CD4-positive, alpha-beta T cell (primary cell): ENCODE data around the gene ZNF177. TPM values are rescaled to one million over a fixed set of nuclear protein-coding genes. Genes with fewer than 3 reads are reported as not detected.

Experiments used
- ATAC-seq: fragments of 200-7000 bp; cut with Tn5 transposase; one replicate; pipeline ENCODE4 v1.10.0; 2022; ENCODE audit warnings: mild to moderate bottlenecking; ENCODE audit not compliant: poor library complexity
- CTCF ChIA-PET: fragments of 350-600 bp; sonication (Branson Sonifier 250); formaldehyde crosslinking; loops from one replicate; lab custom pipeline; 2021; ENCODE audit warnings: antibody characterized with exemption, inconsistent platforms; lab: Charles Lee
- POLR2A ChIA-PET: fragments of 350-600 bp; sonication (Branson Sonifier 250); formaldehyde crosslinking; loops from one replicate; lab custom pipeline; 2021; ENCODE audit warnings: antibody characterized with exemption, inconsistent platforms; lab: Charles Lee
- DNase-seq, 14 experiments: peaks; one replicate each; pipeline ENCODE4 v3.0.0-alpha.2; 2013 to 2020; ENCODE audit warnings: mixed read lengths in 2 of 14
- H3K27ac ChIP-seq, 2 donors: one replicate each; pipeline versions ENCODE4 v1.5.1 to v1.7.0; 2013; ENCODE audit warnings: low read length in 2 of 2, low read depth in 1 of 2, mild to moderate bottlenecking in 1 of 2
- H3K27me3 ChIP-seq, 2 experiments: 1 replicate in 1 of 2; 2 replicates in 1 of 2; pipeline versions ENCODE4 v1.6.1 to v1.7.0; 2013; ENCODE audit warnings: low read length in 2 of 2, control low read depth in 1 of 2, mild to moderate bottlenecking in 1 of 2, moderate library complexity in 1 of 2; ENCODE audit not compliant: insufficient read depth in 2 of 2, control insufficient read depth in 1 of 2
- H3K36me3 ChIP-seq: one replicate; pipeline ENCODE4 v1.6.1; 2013; ENCODE audit warnings: low read length, control low read depth; ENCODE audit not compliant: insufficient read depth
- H3K4me1 ChIP-seq: one replicate; pipeline ENCODE4 v1.6.1; 2013; ENCODE audit warnings: low read length, control low read depth; ENCODE audit not compliant: insufficient read depth
- H3K4me3 ChIP-seq: one replicate; pipeline ENCODE4 v1.5.1; 2013; ENCODE audit warnings: mild to moderate bottlenecking, low read length, moderate library complexity
- H3K9me3 ChIP-seq, 2 experiments: 1 replicate in 1 of 2; 2 replicates in 1 of 2; pipeline versions ENCODE4 v1.6.1 to v1.7.0; 2013; ENCODE audit warnings: low read length in 2 of 2, mild to moderate bottlenecking in 2 of 2, control low read depth in 1 of 2, moderate library complexity in 1 of 2; ENCODE audit not compliant: control insufficient read depth in 1 of 2, insufficient read depth in 1 of 2
- H3K27ac Mint-ChIP-seq: one replicate; pipeline ENCODE4 v1.8.0; 2020; ENCODE audit warnings: mixed read lengths
- H3K27me3 Mint-ChIP-seq: one replicate; pipeline ENCODE4 v1.8.0; 2021; ENCODE audit warnings: mixed read lengths
- H3K36me3 Mint-ChIP-seq: one replicate; pipeline ENCODE4 v1.8.0; 2021; ENCODE audit warnings: low read depth, mixed read lengths
- H3K4me1 Mint-ChIP-seq: one replicate; pipeline ENCODE4 v1.8.0; 2021; ENCODE audit warnings: low read depth, mixed read lengths
- H3K4me3 Mint-ChIP-seq: one replicate; pipeline ENCODE4 v1.8.0; 2020; ENCODE audit warnings: mild to moderate bottlenecking, mixed read lengths
- H3K9me3 Mint-ChIP-seq: one replicate; pipeline ENCODE4 v1.8.0; 2020; ENCODE audit warnings: mixed read lengths
- CTCF ChIP-seq: fragments of 200-600 bp; IDR thresholded peaks from one replicate; pipeline ENCODE4 v1.8.0; 2022; ENCODE audit warnings: antibody characterized with exemption, mild to moderate bottlenecking
- intact Hi-C, 2 experiments: fragments of 100-400 bp; cut with DNase I in 1 of 2; cut with micrococcal nuclease in 1 of 2; formaldehyde crosslinking; loops; one replicate each; pipeline versions ENCODE4 v1.15.1 to v1.9.0; 2023 to 2025; cut with DNase I, micrococcal nuclease
- total RNA-seq, 174 experiments: library from RNA in 2 of 174; stranded (reverse) in 2 of 174; gene quantifications; one replicate each; pipeline ENCODE4 v1.2.3 and lab custom pipeline; 2021 to 2026

The ZNF177 gene
- total RNA-seq, 2 experiments from 2014 or later: 1.6 TPM; not detected in 1

- H3K4me3 ChIP-seq: no peak overlapping the region
- DNase-seq (no peak), ATAC-seq (no peak)
- no peaks in the 10 kb centered on the region for H3K4me1 ChIP-seq
- Mint-ChIP-seq H3K36me3 (peaks cover 88% of the 10 kb centered on the region), H3K9me3 (peaks cover 5% of the 10 kb centered on the region), H3K4me3 (no peak overlapping the region), H3K27ac (no peak overlapping the region), H3K4me1 (no peaks in the 10 kb centered on the region), H3K27me3 (no peaks in the 10 kb centered on the region)
- H3K9me3 ChIP-seq: peaks cover 72 to 87% of the 10 kb centered on the region in 2 experiments
- CTCF ChIA-PET: no interaction called here
- POLR2A ChIA-PET: no interaction called here
- no peaks in the 10 kb centered on the region for H3K36me3 ChIP-seq
- no peak overlapping the region for H3K27ac ChIP-seq
- H3K27me3 ChIP-seq: no peaks in the 10 kb centered on the region
- no peak for TF ChIP-seq CTCF
- intact Hi-C loops: no loop called here
These were observed 9.8 kb upstream of the ZNF177 start for GRCh38 chr19:9353011-9353410.

GRCh38 chr19:9354651-9355050, 8.2 kb upstream of the ZNF177 start:
- Histone ChIP-seq H3K27me3 (no peaks in the 10 kb centered on the region), H3K36me3 (no peaks in the 10 kb centered on the region), H3K27ac (no peak overlapping the region), H3K9me3 (peaks cover 73 to 87% of the 10 kb centered on the region in 2 experiments), H3K4me3 (no peak overlapping the region), H3K4me1 (no peaks in the 10 kb centered on the region)
- Mint-ChIP-seq H3K27me3 (no peaks in the 10 kb centered on the region), H3K36me3 (peaks cover 85% of the 10 kb centered on the region), H3K27ac (no peak overlapping the region), H3K4me3 (no peak overlapping the region), H3K9me3 (peaks cover 7% of the 10 kb centered on the region), H3K4me1 (no peaks in the 10 kb centered on the region)
- CTCF ChIA-PET: interaction anchor here (0.6 kb wide), 1 partner anchor 117 kb away, joined by 3 read pairs; no protein-coding TSS in a partner anchor
- no peak for TF ChIP-seq CTCF
- intact Hi-C loops: no loop called here
- POLR2A ChIA-PET: no interaction called here
- DNase-seq (no peak), ATAC-seq (no peak)

GRCh38 chr19:9370738-9371619, 8.2 kb downstream of the ZNF177 start:
- H3K4me1 ChIP-seq: no peaks in the 10 kb centered on the region
- no peaks in the 10 kb centered on the region for H3K27me3 ChIP-seq
- H3K36me3 Mint-ChIP-seq: peaks cover 92% of the 10 kb centered on the region
- DNase-seq: no peak
- no peaks in the 10 kb centered on the region for H3K4me1 Mint-ChIP-seq
- H3K9me3 ChIP-seq: peaks cover 22 to 87% of the 10 kb centered on the region in 2 experiments
- TF ChIP-seq CTCF: no peak
- H3K4me3 Mint-ChIP-seq: no peak overlapping the region
- H3K27ac ChIP-seq: no peak overlapping the region
- intact Hi-C loops: no loop called here
- H3K36me3 ChIP-seq: no peaks in the 10 kb centered on the region
- no peaks in the 10 kb centered on the region for H3K27me3 Mint-ChIP-seq
- ChIA-PET POLR2A (no interaction called here), CTCF (no interaction called here)
- no peak overlapping the region for H3K27ac Mint-ChIP-seq
- no peak overlapping the region for H3K4me3 ChIP-seq
- H3K9me3 Mint-ChIP-seq: peaks cover 26% of the 10 kb centered on the region
- ATAC-seq: no peak
